ENCODE measurements around the gene KDM4C.
"Not testable (repeated sequence)": the region's sequence is repeated elsewhere in the genome, so short reads cannot be mapped to it uniquely, and the experiment has no call there.

Gene KDM4C

DNA sequence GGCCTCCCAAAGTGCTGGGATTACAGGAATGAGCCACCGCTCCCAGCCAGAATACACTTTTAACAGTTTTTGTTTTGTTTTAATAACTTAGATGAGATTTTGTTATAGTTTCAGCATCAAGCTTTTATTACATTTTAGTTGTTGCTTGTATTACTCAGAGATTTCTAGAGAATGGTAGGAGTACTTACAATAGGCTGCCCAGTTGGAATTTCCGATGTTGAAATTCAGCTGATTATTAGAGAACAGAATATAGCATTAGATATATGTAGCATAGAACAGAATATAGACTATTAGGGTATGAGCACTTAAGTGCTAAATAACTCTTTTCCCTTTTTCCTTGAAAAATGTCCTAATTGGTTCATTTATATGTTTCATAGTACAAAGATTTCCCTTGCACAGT, 6.2 kb downstream of the KDM4C start:
- no peak for DNase-seq (ENCODE audit: low read depth in 2 of 2, low spot score in 1 of 2)

DNA sequence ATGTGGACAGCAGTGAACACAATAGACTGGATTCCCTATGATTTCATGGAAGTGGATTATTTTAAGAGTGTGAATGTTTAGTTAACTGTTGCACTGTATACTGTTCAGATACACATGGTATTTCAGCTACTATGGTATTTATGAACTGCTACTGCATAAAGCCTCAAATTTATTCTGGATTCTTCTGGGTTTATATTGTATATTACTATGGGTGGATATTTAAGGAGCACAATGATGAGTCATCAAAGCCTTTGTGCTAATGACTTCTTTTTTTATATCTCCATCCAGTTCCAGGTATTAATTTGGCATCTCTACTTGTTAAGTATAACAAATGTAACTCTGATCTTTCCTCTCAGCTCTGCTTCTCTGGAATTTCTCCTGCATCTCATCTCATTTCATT, 6.8 kb downstream of the KDM4C start:
- DNase-seq (ENCODE audit: low read depth in 2 of 2, low spot score in 1 of 2) = no peak

DNA sequence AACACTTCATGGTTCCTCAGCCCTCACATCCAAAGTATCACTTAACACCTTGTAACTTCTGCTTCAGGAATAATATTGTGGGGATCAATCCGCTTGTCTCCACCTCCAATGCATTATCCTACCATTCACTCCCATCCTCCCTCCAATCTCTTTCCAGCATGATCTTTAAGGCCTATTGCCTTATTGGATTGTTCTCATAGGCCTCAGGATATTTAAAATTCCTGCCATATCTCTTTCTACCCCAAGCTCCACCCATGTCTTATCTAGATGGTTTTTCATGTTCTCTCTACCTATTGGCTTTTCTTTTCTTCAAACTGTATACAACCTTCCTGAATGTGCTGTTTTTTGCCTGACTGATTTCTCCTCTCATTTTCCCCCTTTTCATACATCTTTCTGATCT, 7.2 kb downstream of the KDM4C start:
- DNase-seq (ENCODE audit: low read depth in 2 of 2, low spot score in 1 of 2) = no peak

DNA sequence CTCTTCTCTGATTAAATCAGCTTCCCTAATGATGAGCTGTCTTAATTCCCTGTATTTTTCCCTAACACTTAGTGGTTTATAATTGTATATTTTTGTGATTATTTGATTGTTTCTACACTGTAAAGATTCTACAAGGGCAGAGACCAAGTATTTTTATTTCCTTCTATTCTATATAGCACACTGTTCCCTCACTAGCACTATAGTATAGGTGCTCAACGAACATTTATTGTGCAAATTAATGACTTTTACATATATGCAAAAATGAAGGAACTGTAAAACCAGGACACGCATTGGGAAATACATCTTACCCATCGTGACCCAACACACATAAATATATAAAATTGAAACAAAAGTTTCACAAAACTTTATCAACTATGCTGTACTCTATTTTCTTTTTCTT, 7.6 kb downstream of the KDM4C start:
- no peak for DNase-seq (ENCODE audit: low read depth in 2 of 2, low spot score in 1 of 2)

DNA sequence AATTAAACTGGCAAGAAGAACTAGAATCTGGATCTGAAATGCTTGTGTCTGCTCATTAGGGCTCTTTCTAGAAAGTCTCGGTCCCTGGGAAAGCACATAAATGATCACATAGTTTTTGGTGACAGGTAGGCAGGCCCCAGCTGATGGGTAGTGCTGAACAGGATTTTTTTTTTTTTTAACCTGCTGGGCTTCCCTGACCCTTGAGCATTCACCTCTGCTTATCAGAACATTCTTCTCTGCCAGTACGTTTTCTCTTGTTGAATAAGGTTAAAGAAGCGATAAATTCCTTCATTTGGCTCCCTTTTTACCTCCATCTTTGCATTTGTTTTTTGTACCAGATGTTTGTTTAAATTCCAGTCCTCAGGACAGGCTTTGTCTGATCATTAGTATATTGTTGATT, 8.8 kb downstream of the KDM4C start:
- DNase-seq (ENCODE audit: low read depth in 2 of 2, low spot score in 1 of 2) = no peak

DNA sequence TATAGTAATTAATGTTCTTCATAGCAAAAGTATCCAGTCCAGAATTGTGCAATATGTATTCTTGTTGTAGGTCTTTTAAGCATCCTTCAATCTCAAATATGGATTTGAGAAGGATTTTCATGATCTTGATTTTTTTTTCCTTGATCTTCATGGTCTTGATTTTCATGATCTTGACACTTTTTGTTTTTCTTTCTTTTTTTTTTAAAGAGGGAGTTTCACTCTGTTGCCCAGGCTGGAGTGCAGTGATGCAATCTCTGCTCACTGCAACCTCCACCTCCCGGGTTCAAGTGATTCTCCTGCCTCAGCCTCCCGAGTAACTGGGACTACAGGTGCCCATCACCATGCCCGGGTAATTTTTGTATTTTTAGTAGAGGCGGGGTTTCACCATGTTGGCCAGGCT, 10.8 kb downstream of the KDM4C start:
- DNase-seq (ENCODE audit: low read depth in 2 of 2, low spot score in 1 of 2) = not testable (repeated sequence)

DNA sequence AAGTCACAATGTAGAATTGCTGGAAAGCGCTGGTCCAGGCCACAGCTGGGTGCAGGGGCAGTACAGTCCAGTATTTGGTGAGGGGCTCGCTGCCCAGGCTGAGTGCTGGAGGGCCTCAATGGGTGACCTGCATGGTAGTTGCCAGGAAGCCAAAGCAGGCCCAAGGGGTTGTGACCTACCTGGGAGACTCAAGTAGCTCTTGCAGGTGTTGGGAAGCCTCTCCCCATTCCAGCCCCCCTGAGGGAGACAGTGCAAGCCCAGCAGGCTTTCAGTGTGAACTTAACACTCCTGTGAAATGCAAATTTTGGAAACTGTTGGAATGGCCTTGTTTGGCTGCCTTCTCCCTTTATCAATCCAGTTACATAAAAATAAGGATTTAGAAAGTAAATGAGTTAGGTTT, 13.9 kb downstream of the KDM4C start:
- no peak for DNase-seq (ENCODE audit: low read depth in 2 of 2, low spot score in 1 of 2)

DNA sequence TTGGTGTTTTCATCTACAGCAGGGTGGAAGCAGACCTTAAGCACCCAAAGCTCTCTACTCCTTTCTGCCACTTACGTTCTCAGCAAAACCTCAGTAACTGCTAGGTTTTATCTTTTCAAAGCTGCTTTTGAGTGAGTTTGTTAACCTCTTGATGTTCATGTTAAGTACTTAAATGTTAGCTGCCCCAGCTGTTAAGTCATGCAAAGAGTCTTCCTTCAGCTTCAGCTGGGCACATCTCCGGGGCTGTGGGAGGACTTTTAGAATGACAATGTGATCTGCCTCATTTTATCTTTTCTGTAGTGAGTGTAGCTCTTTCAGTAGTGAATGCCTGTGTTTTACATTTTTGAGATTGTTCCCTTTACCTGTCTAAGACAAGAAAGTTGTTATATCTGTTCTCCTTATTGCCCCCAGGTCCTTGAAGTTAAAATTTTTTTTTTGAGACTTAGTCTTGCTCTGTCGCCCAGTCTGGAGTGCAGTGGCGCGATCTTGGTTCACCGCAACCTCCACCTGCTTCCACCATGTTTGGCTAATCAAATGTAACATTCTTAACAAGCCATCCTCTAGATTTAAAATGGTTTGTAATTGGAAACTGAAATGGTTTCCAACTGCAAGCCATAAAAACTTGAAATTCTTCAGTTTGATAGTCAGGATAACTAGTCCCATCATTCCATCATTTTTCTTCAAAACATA, 19.6 kb downstream of the KDM4C start:
- DNase-seq (ENCODE audit: low read depth in 2 of 2, low spot score in 1 of 2) = no peak

DNA sequence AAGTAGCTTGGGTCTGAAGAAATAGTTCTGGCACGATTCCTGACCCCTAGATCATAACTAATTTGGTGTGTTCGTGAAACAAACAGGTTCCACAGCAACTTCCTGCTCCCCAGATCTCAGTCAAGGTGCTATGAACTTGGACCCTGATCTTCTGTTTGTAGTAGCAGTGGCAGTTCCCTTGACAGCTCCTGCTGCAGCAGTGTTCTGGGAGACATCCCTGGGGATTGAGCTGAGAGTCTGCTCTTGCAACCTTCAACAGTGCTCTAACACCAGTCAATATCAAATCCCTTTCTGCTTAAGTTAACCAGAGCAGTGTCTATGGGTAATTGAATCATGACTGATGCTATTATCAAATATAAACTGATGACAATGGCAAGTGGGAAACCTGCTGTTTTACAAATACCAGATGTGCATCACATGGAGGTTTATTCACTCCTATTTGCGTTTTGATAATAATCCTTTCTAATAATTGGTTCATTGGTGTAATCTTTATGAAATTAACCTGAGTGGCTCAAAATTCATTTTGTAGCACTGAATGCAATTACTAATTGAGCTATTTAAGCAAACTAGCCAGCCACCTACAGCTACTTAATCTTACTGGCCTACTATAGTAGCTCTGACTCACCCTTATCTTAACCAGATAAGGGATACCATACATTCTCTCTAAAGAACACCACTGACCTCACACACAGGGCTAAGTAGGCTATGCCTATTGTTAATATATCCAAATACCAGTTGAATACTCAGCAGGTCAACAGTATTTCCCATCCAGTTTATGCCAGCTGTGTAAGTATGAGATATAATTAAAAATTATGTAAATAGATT, 21.9 kb downstream of the KDM4C start:
- DNase-seq (ENCODE audit: low read depth in 2 of 2, low spot score in 1 of 2) = no peak

DNA sequence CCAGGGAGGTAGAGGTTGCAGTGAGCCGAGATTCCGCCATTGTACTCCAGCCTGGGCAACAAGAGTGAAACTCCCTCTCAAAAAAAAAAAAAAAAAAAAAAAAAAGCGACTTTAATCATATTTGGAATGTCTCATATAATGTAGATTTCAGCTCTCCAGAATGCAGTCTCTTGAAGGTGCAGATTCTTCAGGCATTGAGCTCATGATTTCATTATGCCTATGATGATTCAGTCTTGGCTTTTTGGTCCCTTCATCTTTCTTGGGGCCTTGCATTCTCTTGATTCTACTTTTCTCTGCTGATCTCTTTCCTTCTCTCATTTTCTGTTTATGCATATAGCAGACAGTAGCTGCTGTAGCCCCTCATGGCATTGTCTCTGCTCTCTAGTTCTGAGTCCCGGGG, 22.9 kb downstream of the KDM4C start:
- DNase-seq (ENCODE audit: low read depth in 2 of 2, low spot score in 1 of 2) = no peak

DNA sequence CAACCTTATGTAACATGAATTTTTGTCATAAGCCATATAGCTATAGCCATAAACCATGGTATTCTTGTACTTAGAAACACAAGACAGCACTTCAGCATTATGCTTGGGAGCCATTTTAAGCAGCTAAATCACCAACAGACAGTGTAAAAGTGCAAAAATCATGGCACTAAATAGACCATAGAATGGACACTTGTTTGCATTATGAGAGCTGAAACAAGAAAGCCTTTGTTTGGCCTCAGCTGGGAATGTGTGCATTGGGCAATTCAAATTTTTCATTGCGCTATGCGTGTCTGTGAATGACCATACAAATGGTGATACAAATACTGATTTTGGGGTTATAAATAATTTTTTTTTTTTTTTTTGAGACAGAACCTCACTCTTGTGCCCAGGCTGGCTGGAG, 23.7 kb downstream of the KDM4C start:
- no peak for DNase-seq (ENCODE audit: low read depth in 2 of 2, low spot score in 1 of 2)

DNA sequence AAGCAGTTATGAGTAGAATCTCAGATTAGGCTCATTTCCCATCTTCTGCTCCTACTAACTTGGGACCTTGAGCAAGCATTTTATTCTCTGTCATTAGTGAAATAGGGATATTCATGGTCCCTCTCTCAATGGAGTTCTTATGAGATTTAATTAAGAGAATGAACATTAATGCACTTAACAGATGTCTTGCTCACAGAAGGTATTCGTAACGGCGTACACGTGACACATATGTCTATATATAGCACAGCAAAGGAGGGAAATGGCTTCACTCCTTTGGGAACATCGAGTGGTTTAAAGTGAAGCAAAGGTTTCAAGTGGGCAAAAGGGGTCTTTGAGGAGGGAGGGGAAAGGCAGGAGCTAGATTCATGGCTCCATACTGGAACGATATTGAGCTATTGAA, 24.6 kb downstream of the KDM4C start:
- DNase-seq (ENCODE audit: low read depth in 2 of 2, low spot score in 1 of 2) = no peak

DNA sequence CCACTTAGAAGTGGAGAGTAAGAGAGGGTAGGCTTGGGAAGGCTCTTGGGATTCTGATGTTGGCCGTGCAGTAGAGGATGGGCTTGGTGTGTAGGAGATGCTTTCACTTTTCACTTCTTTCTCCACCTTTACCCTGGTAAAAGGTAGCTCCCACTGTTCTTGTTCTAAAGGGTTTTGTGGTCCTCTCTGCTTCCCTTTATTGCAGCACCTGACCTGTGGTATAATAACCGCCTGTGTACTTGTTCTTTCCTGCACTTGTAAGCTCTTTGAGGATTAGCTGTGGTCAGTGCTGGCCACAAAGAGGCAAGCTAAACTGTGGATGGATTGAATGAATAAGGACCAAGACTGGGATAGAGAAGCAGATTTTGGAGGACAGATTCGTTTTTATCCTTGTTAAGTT, 25.2 kb downstream of the KDM4C start:
- DNase-seq (ENCODE audit: low read depth in 2 of 2, low spot score in 1 of 2) = no peak

DNA sequence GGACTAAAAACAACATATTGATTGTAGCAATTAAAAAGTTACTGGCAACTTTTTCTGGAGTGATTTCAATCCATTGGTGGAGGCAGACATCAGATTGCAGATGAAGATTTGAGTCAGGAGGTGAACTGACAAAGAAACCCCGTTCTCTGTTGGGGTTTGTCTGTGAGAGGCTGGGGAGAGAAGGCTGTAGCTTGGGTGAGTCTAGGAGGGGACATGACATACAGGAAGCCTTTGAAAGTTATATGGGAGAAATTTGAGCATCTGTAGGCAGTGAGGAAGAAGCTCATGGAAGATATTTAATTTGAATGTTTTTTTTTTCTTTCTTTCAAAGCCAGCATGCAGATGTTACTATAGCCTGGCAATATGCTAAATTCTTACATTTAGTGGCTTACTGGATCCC, 26.0 kb downstream of the KDM4C start:
- no peak for DNase-seq (ENCODE audit: low read depth in 2 of 2, low spot score in 1 of 2)

DNA sequence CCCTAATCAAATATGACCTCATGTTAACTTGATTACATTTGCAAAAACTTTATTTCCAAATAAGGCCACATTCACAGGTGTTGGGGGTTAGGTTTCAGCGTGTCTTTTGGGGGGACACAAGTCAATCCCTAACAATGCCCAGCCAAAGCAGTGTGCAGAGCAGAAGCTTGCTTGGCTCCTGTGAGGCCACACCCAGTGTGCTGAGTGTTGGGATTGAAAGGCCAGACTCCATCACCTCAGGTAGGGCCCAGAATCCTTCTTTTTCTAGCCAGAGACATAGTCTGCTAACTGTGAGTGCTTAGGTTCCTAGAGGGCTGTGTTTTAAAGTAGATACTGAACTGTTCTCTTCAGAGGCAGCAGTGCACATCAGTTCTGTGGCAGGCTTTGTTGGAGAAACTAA, 27.9 kb downstream of the KDM4C start:
- no peak for DNase-seq (ENCODE audit: low read depth in 2 of 2, low spot score in 1 of 2)

DNA sequence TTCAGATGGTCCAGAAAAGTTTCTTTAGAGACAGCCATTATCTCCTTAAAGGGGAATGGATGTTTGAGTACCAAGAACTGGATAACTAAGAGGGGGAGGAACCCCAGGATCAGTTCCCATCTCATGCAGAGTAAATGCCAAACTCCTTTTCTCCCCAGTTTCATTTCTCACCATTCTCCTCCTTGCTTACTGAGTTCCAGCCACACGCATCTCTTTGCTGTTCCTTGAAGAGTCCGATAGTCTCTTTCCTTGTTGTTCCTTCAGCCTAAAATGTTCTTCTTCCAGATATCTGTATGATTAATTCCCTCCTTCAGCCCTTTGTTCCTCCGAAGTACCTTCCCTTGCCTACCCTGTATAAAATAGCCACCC, 30.0 kb downstream of the KDM4C start:
- no peak for DNase-seq (ENCODE audit: low read depth in 2 of 2, low spot score in 1 of 2)

DNA sequence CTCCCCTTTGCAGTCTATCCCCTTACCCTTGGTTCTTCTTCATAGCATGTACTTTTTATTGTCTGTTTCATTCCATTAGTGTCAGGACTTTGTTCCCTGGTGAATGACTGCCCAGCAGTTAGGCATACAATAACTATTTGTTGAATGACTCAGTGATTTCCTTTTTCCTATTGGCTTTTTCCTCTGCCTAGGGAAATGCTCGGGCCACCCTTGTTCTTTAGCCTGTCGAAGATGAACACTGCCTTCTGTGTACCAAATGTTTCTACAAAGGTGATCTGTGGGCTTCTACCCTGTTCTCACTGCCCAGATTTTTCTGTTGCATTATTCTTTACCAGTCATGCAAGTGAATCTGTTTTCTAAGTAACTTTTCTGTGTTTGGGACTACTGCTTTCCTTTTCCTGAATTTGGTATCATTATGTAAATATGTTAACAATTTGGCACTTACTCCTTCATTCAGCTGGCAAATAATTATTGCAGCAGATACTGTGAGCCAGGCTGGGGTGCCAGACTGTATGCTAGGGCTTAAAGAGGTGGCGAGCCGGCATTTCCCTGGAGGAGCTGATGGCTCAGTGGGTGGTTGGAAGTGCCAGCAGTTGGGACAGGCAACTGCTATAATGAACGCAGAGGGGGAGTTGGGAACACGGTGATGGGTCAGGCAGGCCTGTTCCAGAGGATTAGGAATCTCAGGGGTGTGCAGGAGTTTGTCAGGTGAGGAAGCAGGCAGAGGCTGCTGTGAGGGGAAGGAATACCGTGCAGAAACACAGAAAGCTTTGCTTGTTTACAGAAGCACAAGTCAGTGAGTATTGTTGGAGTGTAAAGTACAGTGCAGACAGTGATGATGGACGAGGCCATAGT, 30.6 kb downstream of the KDM4C start:
- no peak for DNase-seq (ENCODE audit: low read depth in 2 of 2, low spot score in 1 of 2)

DNA sequence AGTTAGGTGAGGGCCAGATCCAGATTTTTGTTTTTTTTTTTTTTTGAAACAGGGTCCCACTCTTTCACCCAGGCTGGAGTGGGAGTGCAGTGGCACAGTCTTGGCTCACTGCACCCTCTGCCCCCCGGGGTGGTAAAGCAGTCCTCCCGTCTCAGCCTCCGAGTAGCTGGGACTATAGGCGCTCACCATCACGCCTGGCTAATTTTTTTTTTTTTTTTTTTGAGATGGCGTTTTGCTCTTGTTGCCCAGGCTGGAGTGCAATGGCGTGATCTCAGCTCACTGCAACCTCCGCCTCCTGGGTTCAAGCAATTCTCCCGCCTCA, 31.2 kb downstream of the KDM4C start:
- DNase-seq (ENCODE audit: low read depth in 2 of 2, low spot score in 1 of 2) = not testable (repeated sequence)

DNA sequence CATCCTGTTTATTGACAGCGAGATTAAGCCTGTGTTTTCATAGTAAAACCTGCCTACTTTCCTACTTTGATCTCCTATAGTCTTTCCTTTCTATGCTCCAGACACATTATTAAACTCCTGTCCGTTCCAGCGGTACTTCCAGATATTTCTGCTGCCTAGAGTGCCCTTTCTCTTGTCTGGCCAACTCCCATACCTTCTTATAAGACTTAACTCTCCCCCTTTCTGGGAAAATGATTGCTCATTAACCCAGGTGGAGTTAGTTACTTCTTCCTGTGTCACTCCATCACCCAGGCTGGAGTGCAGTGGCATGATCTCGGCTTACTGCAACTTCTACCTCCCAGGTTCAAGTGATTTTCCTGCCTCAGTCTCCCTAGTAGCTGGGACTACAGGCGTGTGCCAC, 33.1 kb downstream of the KDM4C start:
- no peak for DNase-seq (ENCODE audit: low read depth in 2 of 2, low spot score in 1 of 2)

DNA sequence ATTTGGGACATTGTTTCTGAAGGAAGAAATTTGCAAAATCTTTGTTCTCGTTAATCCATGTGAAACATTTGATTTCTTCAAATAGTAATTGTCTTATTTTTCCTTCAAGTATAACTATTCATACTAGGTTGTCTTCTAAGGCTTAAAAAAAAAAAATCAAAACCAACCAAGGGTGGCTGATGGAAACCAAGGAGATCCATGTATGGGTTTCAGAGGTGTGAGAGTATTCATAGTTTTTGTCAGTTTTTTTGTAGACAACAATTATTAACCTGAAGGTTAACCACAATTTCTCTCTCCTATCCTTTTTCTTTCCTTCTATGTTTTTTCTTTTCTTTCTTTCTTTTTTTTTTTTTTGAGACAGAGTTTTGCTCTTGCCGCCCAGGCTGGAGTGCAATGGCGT, 35.4 kb downstream of the KDM4C start:
- no peak for DNase-seq (ENCODE audit: low read depth in 2 of 2, low spot score in 1 of 2)

DNA sequence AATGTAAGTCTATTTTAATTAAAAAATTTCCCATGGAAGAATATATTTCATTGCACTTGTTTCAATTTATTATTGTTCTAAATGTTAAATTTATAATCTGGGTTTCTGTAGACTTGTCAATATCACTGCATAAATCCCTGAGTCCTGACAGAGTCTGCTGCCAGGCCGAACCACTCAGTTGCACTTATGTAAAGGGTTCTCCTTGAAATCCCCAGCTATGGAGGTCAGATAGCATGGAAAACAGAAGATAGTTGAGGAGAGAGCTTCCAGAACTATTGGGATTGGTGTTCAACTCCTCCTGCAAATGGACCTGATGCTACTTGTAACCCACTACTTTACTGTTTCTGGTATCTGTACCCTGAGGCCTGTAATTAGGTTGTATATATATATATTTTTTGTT, 37.2 kb downstream of the KDM4C start:
- no peak for DNase-seq (ENCODE audit: low read depth in 2 of 2, low spot score in 1 of 2)

DNA sequence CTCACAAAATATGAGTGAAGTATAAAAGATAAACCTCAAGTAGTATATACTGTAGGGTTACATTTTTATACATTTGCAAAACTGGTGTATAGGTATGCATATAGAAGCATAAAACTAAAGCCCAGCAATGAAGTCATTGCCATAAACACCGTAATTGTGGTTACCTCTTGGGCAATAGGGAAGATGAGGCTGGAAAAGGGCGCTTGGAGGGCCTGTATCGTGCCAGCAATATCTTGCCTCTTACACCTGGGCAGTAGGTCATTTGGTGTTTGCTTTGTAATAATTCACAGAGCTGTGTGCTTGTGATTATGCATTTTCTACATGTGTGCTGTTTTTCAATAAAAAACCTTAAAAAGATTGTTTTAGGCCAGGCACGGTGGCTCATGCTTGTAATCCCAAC, 45.2 kb downstream of the KDM4C start:
- DNase-seq (ENCODE audit: low read depth in 2 of 2, low spot score in 1 of 2) = no peak

Measured in stimulated activated CD8-positive, alpha-beta memory T cell treated with anti-CD3 and anti-CD28 coated beads, Interleukin-4, amount 100 ng/mL, for 1 hour (primary cell).